ENCODE data around the gene KNL1.

GRCh38 chr15:40702077-40702476, 108.0 kb downstream of the KNL1 start:
- TF ChIP-seq CTCF (conservative IDR thresholded peaks at IDR 0.05 in 1 of 2, IDR thresholded peaks at IDR 0.05 in 1 of 2; ENCODE audit: low read depth in 1 of 2, low read length in 2 of 2) (peak in 1 of 2 donors; percentile 11), EZH2 (IDR thresholded peaks at IDR 0.05; ENCODE audit: low read length, missing control alignments) (no peak)
